LHCN-M2 (cell line): ENCODE results near the gene AREG. TPM values are rescaled to one million over a fixed set of nuclear protein-coding genes. Genes with fewer than 3 reads are reported as not detected.
"Not testable (repeated sequence)": the region's sequence is repeated elsewhere in the genome, so short reads cannot be mapped to it uniquely, and the experiment has no call there.

Experiments used
- DNase-seq: peaks from one replicate; pipeline ENCODE4 v3.0.0-alpha.2; 2012; ENCODE audit warnings: low read depth
- polyA plus RNA-seq: library from polyadenylated mRNA; unstranded; fragments of >200 nt; gene quantifications from one replicate; pipeline ENCODE4 v1.2.1, GENCODE V29; 2012; ENCODE audit warnings: missing spikeins
- total RNA-seq: library from RNA; depleted of rRNA; stranded (reverse); fragments of >200 nt; gene quantifications from 2 replicates; pipeline ENCODE4 v1.2.3, GENCODE V29; 2014; rRNA removed

Gene AREG, protein sequence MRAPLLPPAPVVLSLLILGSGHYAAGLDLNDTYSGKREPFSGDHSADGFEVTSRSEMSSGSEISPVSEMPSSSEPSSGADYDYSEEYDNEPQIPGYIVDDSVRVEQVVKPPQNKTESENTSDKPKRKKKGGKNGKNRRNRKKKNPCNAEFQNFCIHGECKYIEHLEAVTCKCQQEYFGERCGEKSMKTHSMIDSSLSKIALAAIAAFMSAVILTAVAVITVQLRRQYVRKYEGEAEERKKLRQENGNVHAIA
- 75.3 and 95.8 TPM in 2 replicates for total RNA-seq
- 0.91 TPM for polyA plus RNA-seq

- DNase-seq, result peak; percentile 78
These were observed at the start of gene AREG for GRCh38 chr4:74444891-74445642. Gene AREG (plus strand): TSS chr4:74445136. CDS start chr4:74445346, 210 bp downstream.

- DNase-seq, result peak; percentile 35
These were observed 49.3 kb upstream of the AREG start for GRCh38 chr4:74395633-74396032.

DNA sequence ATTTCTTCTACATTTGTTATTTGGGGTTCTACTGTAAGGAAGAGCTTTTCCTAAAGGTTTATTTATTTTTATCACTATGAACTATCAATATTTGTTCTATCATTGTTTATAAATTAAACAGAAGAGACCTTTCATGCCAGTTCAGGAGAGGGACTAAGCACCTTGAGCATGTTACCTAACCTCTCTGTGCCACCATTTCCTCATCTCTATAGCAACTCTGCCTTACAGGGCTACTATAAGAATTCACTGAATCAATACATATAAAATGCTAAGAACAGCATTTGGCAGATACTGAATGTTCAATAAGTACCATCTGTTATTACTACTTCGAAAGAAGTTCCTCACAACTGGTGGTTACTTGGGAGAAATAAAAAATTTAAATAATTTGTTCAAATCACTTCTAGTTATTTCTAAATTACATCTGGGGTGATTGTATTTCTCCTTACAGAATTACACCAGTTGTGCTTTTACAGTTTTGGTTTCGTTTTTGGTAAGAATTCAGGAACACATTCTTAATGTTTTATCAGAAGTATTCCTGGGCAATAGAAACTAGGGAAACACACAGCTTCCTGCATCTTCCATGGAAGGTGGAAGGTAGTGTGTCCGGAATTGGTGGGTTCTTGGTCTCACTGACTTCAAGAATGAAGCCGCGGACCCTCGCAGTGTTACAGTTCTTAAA, 47.0 kb upstream of the AREG start:
- no peak for DNase-seq

DNA sequence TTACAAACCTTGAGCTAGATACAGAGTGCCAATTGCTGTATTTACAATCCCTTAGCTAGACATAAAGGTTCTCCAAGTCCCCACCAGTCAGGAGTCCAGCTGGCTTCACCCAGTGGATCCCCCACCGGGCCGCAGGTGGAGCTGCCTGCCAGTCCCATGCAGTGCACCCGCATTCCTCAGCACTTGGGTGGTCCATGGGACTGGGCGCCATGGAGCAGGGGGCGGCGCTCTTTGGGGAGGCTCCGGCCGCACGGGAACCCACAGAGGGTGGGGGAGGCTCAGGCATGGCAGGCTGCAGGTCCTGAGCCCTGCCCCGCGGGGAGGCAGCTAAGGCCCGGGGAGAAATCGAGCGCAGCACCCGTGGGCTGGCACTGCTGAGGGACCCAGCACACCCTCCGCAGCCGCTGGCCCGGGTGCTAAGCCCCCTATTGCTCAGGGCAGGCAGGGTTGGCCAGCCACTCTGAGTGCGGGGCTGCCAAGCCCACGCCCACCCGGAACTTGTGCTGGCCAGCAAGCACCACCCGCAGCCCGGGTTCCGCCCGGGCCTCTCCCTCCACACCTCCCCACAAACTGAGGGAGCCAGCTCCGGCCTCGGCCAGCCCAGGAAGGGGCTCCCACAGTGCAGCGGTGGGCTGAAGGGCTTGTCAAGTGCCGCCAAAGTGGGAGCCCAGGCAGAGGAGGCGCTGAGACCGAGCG, 45.9 kb upstream of the AREG start:
- not testable (repeated sequence) for DNase-seq

DNA sequence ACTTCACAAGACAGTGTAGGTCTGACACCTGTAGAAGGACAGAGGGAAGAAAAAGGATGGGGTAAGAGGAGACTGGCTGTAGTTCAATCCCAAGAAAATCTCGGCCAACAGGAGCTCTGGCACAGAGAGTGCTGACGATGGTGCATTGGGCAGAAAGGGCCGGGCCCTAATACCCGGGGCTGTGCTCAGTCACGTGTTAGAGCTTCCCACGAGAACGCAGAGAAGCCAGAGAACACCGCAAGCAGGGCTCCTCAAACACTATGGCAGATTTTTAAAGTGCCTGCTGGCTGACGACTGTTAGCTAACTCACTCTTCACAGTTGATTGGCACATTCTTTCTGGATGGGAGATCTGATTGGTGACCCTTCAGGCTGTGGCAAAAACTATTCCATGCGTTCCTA, 44.5 kb upstream of the AREG start:
- no peak for DNase-seq

DNA sequence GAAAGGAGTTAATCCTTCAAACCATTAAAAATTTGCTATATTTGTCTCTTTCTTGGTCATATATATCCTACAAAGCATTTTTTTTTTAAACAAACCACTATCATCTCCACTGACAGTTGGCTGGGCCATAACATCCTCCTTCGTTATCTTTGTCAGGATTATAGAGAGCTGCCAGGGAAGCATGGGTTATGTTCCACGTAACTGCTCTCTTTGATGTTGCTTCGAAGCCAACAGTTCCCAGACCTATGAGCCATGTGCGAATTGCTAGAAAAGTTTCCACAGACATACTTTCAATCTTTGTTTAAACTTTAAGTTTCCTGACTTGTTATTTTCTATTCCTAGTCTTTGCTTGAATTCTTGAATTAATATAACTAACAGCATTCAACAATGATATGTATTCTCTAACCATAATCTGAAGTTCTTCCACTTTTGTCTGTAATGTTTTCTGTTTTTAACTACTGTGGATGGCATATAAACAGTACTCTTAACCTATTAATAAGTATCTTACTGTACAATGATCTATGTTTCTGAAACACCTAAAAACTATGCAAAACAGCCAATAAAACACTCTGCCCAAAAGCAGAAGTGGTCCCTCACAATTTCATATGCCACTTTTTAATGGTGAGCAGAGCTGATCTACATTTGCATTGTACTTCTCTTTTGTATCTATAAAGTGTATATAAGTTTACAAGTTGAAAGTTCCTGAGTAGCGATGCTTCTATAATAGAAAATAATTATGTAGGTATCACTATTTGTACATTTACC, 42.1 kb upstream of the AREG start:
- DNase-seq, result no peak

GRCh38 chr4:74407891-74408290, 37.0 kb upstream of the AREG start:
- no peak for DNase-seq

DNA sequence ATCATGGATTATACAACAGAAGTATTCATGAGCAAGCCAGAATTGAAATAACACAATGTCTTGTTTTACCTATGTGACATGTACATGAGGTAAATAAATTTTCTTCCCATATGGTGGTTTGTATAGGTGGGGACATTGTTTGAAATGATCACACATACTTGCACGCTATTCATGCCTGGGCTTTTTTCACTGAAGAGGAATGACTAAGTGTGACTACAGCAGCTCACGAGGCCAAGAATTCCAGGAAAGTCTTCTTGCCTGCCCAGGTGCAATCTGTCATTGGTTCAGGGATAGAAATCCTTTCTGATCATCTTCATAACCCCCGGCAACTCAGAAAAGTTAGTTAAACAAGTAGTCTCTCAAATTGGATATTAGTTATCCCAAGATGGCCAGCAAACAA, 36.3 kb upstream of the AREG start:
- DNase-seq, result no peak

GRCh38 chr4:74410272-74410671, 34.7 kb upstream of the AREG start:
- peak; percentile 28 for DNase-seq

GRCh38 chr4:74412225-74412624, 32.7 kb upstream of the AREG start:
- DNase-seq, result no peak

- no peak for DNase-seq
These were observed 31.7 kb upstream of the AREG start for GRCh38 chr4:74413265-74413664.

DNA sequence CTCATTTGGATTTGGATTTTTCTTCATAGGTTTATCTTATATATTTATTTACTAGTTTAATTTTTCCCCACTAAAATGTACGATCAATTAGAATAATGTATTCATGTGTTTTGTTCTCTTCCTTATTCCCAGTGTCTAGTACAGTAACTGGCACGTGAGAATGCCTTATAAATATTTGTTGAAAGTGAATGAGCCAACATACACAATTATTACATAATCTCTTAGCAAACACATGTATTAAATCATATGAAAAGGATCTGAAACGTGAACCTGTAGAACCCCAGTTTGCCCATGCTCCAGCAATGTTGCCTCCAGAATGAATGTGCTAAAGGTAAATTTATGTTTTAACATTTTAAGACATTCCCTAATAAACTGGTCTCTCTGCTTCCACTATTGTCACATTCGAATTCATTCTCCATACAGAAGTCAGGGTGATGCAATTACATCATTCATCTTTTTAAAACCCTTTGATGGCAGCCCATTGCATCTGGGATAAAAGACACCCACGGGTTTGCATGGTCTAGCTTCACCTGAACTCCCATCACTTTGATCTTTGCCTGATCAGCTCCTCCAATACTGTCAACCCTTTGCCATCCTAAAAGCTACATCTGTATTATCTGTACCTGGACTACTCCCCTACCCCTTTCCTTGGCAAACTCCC, 30.7 kb upstream of the AREG start:
- DNase-seq, result no peak

DNA sequence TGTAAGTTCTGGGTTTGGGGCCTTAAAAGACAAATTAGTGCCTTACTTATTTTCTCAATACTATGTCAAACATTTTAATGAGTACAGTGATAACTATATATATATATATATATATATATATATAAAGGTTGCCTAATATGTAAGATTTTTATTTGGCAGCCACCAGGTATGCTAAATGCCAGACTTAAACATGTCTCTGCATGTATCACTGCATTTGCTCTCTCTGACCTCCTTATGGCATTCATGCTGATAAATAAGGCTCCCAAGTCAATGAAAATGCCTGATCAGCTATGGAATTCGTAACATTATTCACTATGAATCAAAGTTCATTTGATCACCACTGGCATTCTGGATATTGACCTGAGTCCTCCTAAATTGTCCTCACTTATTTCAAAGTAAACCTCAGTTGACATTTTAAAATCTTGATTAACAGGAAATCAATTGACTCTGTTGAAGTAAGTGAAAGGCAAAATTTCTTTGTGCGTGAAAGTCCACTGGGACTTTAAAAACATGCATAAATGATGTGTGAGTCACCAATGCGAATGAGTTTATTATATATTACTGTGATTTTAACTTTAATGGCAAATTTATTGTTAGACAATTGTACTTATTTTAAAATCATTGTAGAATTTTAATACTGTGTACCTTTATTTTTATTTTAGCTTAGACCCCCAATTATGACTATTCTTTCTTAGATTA, 29.2 kb upstream of the AREG start:
- DNase-seq, result no peak

DNA sequence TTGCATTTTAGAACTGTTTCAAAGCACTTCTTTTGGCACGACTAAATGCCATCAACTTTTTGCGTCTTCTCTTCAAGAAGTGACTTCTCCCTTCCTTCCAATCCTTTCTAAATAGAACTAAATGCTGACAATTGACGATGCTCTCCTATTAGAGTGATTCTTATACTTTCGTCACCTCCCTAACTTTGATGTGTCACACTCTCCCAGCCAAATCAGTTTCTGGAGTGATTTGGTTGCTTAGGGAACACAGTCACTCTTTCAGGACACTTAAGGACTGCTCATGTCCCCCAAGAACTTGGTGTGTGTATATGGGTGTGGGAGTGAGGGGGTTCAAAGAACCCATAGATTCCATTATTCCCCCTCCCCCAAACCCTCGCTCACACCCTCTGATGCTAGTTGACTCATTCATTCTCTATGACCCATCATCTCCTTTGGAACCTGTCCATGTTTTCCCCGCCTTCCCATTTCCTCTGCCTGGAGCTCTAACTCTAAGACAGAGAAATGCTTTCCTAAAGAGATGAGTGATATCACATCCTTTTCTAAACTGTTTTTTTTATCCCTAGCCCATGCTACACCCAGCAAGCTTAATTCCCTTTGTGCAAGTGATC, 26.8 kb upstream of the AREG start:
- peak; percentile 88 for DNase-seq

DNA sequence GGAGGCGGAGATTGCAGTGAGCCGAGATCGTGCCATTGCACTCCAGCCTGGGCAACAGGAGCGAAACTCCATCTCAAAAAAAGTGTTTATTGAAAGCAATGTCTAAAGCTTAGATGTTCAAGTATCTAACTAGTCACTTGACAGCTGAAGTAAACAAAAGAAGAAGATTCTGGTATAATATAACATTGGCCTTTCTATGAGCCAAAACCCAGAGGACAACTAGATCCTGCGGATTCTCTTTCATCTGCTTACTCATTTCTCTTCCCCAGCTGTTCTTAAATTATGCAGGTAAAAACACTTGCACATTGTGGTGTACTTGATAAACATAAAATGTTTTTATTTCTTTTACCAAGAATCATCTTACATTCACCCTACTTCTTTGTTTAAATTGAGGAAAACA, 24.1 kb upstream of the AREG start:
- DNase-seq, result peak; percentile 83

DNA sequence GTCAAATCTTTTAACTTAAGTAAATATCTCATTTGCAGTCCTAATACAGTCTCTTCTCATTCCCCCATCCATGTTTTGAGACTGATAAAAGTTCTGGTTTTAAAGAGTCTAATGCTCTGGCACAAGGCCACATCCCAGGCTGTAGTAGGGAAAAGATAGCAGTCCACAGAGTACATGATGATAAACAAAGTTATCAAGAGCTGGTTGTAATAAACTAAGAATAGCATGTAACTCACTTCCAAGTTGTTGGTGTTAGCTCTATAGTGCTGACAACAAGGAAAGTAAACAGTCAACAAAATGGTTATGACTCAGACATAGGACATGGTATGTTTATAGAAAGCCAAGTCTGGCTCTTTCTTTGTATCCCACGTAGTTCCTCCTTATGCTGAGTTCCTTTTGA, 21.8 kb upstream of the AREG start:
- peak; percentile 76 for DNase-seq

DNA sequence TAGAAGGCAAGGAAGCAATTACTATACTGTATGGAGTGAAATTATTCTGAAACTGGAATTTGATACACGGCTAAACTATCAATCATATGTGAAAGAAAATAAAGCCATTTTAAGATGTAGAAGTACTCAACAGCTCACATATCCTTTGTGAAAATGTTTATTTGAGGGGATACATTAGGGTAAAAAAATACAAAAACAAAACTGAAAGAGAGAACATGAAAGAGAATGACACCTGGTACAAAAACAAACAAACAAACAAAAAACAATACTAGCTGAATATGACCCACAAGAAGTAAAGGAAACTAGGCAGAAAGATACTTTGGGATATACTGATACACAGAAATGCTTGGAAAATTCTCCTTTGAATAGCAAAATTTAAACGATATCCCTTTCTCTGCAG, 20.8 kb upstream of the AREG start:
- no peak for DNase-seq

DNA sequence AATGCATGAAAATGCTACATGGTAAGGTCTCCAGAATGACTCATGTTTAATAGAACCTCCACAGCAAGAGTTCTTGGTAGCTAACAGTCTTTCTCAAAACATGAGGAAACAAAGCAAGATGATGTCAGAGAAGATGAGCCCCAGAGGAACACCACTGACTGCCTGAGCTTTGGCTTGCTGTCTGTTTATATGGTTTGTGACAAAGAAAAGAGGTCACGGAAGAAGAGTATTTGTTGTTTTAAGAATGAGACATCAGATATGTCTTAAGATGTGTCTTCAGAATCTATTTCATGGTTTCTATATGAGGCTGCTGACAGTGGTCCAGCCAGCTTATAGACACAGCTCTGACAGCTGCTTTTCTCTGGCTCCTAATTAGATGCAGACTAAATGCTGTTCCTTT, 18.8 kb upstream of the AREG start:
- DNase-seq, result peak; percentile 96

DNA sequence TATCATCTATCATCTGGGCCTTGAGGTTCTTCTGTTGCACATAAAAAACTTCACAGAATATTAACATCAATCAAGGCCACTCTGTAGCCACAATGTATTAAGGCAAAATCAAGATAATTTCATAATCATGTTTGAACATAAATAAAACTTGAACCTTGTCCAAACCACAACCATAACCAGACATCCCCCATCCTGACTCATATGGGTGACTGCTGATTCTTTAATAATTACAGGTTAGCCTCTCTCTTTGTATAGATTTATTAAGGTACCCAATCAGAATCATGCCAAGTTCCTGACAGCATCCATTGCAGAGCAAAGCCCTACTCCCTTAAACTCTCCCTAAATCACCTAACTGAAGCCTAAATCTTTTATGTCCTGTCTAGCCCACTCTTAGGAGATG, 16.7 kb upstream of the AREG start:
- peak; percentile 71 for DNase-seq
